Measurements from ENCODE around the gene PTPRR.
"Not testable (repeated sequence)": the region's sequence is repeated elsewhere in the genome, so short reads cannot be mapped to it uniquely, and the experiment has no call there.

Gene PTPRR

GRCh38 chr12:70839544-70839943 lies 81.0 kb downstream of the PTPRR start:
- no peak for DNase-seq (ENCODE audit: low read depth)

GRCh38 chr12:70838127-70838526 lies 82.4 kb downstream of the PTPRR start:
- DNase-seq (ENCODE audit: low read depth), result no peak

GRCh38 chr12:70837026-70837425 lies 83.5 kb downstream of the PTPRR start:
- DNase-seq (ENCODE audit: low read depth), result no peak

- no peak for DNase-seq (ENCODE audit: low read depth)
Measured at GRCh38 chr12:70835948-70836347, 84.6 kb downstream of the PTPRR start.

- DNase-seq (ENCODE audit: low read depth), result peak; percentile 29
Measured at GRCh38 chr12:70831543-70831942, 89.0 kb downstream of the PTPRR start.

- no peak for DNase-seq (ENCODE audit: low read depth)
Measured at GRCh38 chr12:70830221-70831061, 90.1 kb downstream of the PTPRR start.

- no peak for DNase-seq (ENCODE audit: low read depth)
Measured at GRCh38 chr12:70829070-70829469, 91.5 kb downstream of the PTPRR start.

- DNase-seq (ENCODE audit: low read depth), result no peak
Measured at GRCh38 chr12:70828351-70828750, 92.2 kb downstream of the PTPRR start.

GRCh38 chr12:70826156-70826555 lies 94.4 kb downstream of the PTPRR start:
- DNase-seq (ENCODE audit: low read depth), result no peak

- DNase-seq (ENCODE audit: low read depth), result no peak
Measured at GRCh38 chr12:70824511-70824910, 96.0 kb downstream of the PTPRR start.

GRCh38 chr12:70823182-70823976 lies 97.2 kb downstream of the PTPRR start:
- DNase-seq (ENCODE audit: low read depth), result no peak

GRCh38 chr12:70822412-70822811 lies 98.1 kb downstream of the PTPRR start:
- DNase-seq (ENCODE audit: low read depth), result no peak

GRCh38 chr12:70815971-70816391 lies 104.6 kb downstream of the PTPRR start:
- no peak for DNase-seq (ENCODE audit: low read depth)

- no peak for DNase-seq (ENCODE audit: low read depth)
Measured at GRCh38 chr12:70815056-70815455, 105.5 kb downstream of the PTPRR start.

GRCh38 chr12:70813559-70813958 lies 107.0 kb downstream of the PTPRR start:
- no peak for DNase-seq (ENCODE audit: low read depth)

GRCh38 chr12:70812136-70812535 lies 108.4 kb downstream of the PTPRR start:
- DNase-seq (ENCODE audit: low read depth), result no peak

GRCh38 chr12:70809887-70810286 lies 110.7 kb downstream of the PTPRR start:
- no peak for DNase-seq (ENCODE audit: low read depth)

- DNase-seq (ENCODE audit: low read depth), result not testable (repeated sequence)
Measured at GRCh38 chr12:70807993-70808392, 112.5 kb downstream of the PTPRR start.

GRCh38 chr12:70806827-70807226 lies 113.7 kb downstream of the PTPRR start:
- DNase-seq (ENCODE audit: low read depth), result no peak

- DNase-seq (ENCODE audit: low read depth), result no peak
Measured at GRCh38 chr12:70806043-70806442, 114.5 kb downstream of the PTPRR start.

- peak; percentile 1 for DNase-seq (ENCODE audit: low read depth)
Measured at GRCh38 chr12:70798016-70798783, 122.3 kb downstream of the PTPRR start.

GRCh38 chr12:70796989-70797388 lies 123.5 kb downstream of the PTPRR start:
- no peak for DNase-seq (ENCODE audit: low read depth)
